NCI-H2081 (cell line): ENCODE measurements around the gene RPL19.
A peak's percentile ranks its signal among the peaks of the same experiment; 100 is the strongest.
"Not testable (repeated sequence)": the region's sequence is repeated elsewhere in the genome, so short reads cannot be mapped to it uniquely, and the experiment has no call there.

Source experiments
- DNase-seq, 2 experiments: peaks; one replicate each; lab custom pipeline; 2025; lab: John Stamatoyannopoulos, UW

Gene RPL19

DNA sequence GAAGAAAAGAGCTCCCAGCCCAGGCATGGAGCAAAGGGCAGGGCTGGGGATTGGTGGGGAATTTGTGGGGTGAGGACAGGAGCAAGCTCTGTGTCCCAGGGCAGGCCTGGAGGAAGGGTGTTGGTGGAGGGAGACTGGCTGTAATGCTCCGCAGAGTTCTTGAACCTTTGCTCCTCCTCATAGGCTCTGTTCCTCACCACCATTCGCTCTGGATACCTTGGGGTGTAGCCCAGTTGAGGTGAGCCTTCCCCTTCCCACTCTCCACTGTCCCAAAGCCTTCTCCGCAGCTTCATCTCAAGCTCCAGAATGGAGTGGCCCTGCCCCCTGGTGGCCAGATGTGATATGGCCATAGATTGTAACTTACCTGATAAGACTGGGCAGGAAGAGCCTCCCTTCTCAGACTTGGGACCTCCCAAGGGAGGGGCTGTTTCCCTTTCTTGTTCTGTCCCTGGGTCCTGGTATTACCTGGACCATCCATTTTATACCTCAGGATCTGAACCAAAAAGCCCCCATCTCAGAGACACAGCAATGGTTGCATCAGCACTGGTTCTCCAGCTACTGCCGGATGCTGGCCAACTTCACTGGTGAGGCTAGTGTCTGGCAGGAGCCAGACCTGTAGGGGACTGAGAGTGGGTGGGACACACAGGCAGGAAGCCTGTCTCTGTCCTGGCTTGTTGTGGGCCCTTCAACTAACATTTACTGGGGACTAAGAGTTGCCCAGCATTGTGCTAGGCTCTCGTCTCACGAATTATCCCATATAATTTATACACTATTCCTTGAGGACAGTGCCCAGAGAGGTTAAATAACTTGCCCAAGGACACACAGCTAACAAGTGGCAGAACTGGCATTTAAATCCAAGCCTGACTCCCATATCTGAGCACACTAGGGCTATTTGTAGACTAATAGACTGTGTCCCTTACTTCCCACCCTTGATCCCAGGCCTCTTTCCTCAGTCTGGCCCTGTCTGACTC is 44.8 kb downstream of the RPL19 start:
- peak; percentile 83 to 89 for DNase-seq

- no peak for DNase-seq
Measured at GRCh38 chr17:39246274-39246673, 46.2 kb downstream of the RPL19 start.

- not testable (repeated sequence) for DNase-seq
Measured at GRCh38 chr17:39250076-39250475, 50.0 kb downstream of the RPL19 start.

- no peak for DNase-seq
Measured at GRCh38 chr17:39251997-39252396, 51.9 kb downstream of the RPL19 start.

- DNase-seq, result no peak
Measured at GRCh38 chr17:39252788-39253460, 52.8 kb downstream of the RPL19 start.
